Ovary (tissue), 3 donors: Measurements from ENCODE around the gene PRKACB.

Experiments
- CTCF ChIP-seq, 3 donors: fragments of 450-650 bp in 2 of 3; fragments of 200-600 bp in 1 of 3; IDR thresholded peaks; one replicate each; pipeline versions ENCODE4 v1.5.1 to v1.8.0; 2016 to 2022; ENCODE audit warnings: antibody characterized with exemption in 3 of 3, mild to moderate bottlenecking in 1 of 3
- EP300 ChIP-seq: sonication (generic); formaldehyde crosslinking; IDR thresholded peaks from one replicate; pipeline ENCODE4 v1.6.1; 2017; ENCODE audit warnings: antibody characterized with exemption
- POLR2A ChIP-seq: fragments of 450-650 bp; IDR thresholded peaks from one replicate; pipeline ENCODE4 v1.6.1; 2017; ENCODE audit warnings: antibody characterized with exemption, mild to moderate bottlenecking, moderate library complexity
- donor health status: DM: no; HTN: no; CAD: no.

- TF ChIP-seq CTCF (IDR thresholded peaks at IDR 0.05), result no peak
- no peak for TF ChIP-seq POLR2A
- no peak for TF ChIP-seq EP300
Measured at GRCh38 chr1:84266748-84267147, 122.7 kb downstream of the PRKACB start.
